Gastroesophageal sphincter (tissue), 4 donors: Measurements from ENCODE around the gene AP2A2. TPM values are rescaled to one million over a fixed set of nuclear protein-coding genes. Genes with fewer than 3 reads are reported as not detected.

Experiments
- ATAC-seq: fragments of 150-250 bp; one replicate; pipeline ENCODE4 v1.9.1; 2016; ENCODE audit warnings: mild to moderate bottlenecking, moderate library complexity
- H3K27ac ChIP-seq, 4 donors: fragments of 200-600 bp; sonication (generic) in 3 of 4; 1 replicate in 3 of 4; 2 replicates in 1 of 4; pipeline ENCODE4 v1.5.1; 2016 to 2019
- H3K27me3 ChIP-seq: fragments of 200-600 bp; sonication (generic); one replicate; pipeline ENCODE4 v1.5.1; 2019
- H3K36me3 ChIP-seq, 2 donors: fragments of 200-600 bp; sonication (generic); one replicate each; pipeline ENCODE4 v1.5.1; 2019; ENCODE audit warnings: control low read depth in 1 of 2
- H3K4me1 ChIP-seq, 3 donors: fragments of 200-600 bp; sonication (generic); 1 replicate in 2 of 3; 2 replicates in 1 of 3; pipeline ENCODE4 v1.5.1; 2016 to 2019; ENCODE audit warnings: control low read depth in 2 of 3
- H3K4me3 ChIP-seq, 2 donors: fragments of 200-600 bp; sonication (generic); one replicate each; pipeline ENCODE4 v1.5.1; 2019; ENCODE audit warnings: mild to moderate bottlenecking in 1 of 2, moderate library complexity in 1 of 2
- H3K9me3 ChIP-seq, 3 donors: fragments of 200-600 bp; sonication (generic); one replicate each; pipeline ENCODE4 v1.5.1; 2017 to 2019; ENCODE audit warnings: control low read depth in 2 of 3
- EP300 ChIP-seq: sonication (generic); formaldehyde crosslinking; IDR thresholded peaks from one replicate; pipeline ENCODE4 v1.6.1; 2017; ENCODE audit warnings: antibody characterized with exemption, mild to moderate bottlenecking
- POLR2A ChIP-seq, 2 donors: fragments of 450-650 bp; IDR thresholded peaks; one replicate each; pipeline ENCODE4 v1.6.1; 2017; ENCODE audit warnings: antibody characterized with exemption in 2 of 2, mild to moderate bottlenecking in 2 of 2, moderate library complexity in 1 of 2
- POLR2AphosphoS5 ChIP-seq: sonication (generic); formaldehyde crosslinking; IDR thresholded peaks from one replicate; pipeline ENCODE4 v1.6.1; 2017; ENCODE audit warnings: antibody characterized with exemption
- WGBS, 2 donors: methylation state at CpG; one replicate each; pipeline ENCODE4 v1.1.5; 2018; ENCODE audit warnings: low coverage in 1 of 2; 5-methylcytosine and 5-hydroxymethylcytosine counted together
- total RNA-seq, 4 donors: library from RNA; depleted of rRNA; stranded (reverse); fragments of >200 nt; gene quantifications; one replicate each; pipeline ENCODE4 v1.1.0, GENCODE V29; 2016
- TF ChIP-seq, protein P1 (sequence below), 4 experiments: fragments of 200-600 bp in 2 of 4; fragments of 450-650 bp in 2 of 4; sonication (generic) in 1 of 4; IDR thresholded peaks; one replicate each; pipeline ENCODE4 v1.5.1; 2017 to 2019; ENCODE audit warnings: antibody characterized with exemption in 4 of 4, mild to moderate bottlenecking in 2 of 4, moderate library complexity in 2 of 4

Gene AP2A2
- total RNA-seq, 4 donors from 2014 or later, result 47.9 to 88.5 (median 61.6) TPM

DNA sequence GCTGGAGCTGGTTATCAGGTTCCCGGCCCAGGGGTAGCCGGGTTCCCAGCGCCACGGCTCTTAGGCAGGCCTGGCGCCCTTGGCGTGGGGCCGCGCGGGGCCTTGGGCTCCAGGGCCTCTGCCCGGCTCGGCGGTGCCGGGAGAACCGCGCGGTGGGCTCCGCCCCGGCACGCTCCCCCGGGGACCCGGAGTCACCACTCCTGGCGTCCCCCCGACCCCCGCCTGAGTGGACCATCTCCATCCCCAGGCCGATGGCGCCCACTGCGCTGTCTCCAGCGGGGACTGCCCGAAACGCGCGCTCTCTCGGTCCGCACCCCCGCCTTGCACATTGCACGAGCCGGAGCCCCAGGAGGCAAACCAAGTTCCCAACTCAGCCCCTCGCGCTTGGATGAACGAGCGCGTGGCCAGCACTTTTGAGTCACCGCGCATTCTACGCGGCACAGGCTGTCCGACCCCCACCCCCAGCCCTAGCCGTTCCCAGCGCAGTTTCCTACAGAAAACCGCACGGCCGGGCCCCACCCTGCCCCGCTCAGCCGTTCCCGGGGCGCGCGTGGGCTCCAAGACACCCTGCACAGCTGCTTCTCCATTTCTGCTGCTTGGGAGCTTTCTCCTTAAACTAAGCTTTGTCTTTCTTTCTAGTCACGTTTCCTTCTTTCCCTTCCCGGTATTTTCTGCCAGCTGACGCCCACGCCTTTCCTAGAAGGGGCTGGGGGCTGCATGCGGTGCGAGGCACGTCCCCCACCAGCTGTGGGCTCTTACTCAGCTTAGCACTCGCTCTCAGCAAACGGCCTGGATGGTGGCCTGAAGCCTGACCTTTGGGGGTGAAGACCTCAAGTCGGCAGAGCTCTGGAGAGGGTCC lies 14.4 kb upstream of the AP2A2 start:
- Histone ChIP-seq H3K4me3 (peak overlapping the region; percentile 61 to 96), H3K27me3 (no peaks in the 10 kb centered on the region), H3K27ac (peak overlapping the region; percentile 44 to 95 (median 95)), H3K4me1 (peaks cover 0 to 33% (median 10%) of the 10 kb centered on the region in 3 donors), H3K9me3 (no peaks in the 10 kb centered on the region), H3K36me3 (peaks cover 0 to 25% of the 10 kb centered on the region in 2 donors)
- TF ChIP-seq EP300 (no peak), POLR2A (IDR thresholded peaks at IDR 0.05) (no peak)
- TF ChIP-seq, protein P1, sequence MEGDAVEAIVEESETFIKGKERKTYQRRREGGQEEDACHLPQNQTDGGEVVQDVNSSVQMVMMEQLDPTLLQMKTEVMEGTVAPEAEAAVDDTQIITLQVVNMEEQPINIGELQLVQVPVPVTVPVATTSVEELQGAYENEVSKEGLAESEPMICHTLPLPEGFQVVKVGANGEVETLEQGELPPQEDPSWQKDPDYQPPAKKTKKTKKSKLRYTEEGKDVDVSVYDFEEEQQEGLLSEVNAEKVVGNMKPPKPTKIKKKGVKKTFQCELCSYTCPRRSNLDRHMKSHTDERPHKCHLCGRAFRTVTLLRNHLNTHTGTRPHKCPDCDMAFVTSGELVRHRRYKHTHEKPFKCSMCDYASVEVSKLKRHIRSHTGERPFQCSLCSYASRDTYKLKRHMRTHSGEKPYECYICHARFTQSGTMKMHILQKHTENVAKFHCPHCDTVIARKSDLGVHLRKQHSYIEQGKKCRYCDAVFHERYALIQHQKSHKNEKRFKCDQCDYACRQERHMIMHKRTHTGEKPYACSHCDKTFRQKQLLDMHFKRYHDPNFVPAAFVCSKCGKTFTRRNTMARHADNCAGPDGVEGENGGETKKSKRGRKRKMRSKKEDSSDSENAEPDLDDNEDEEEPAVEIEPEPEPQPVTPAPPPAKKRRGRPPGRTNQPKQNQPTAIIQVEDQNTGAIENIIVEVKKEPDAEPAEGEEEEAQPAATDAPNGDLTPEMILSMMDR (IDR thresholded peaks at IDR 0.05), result peak in 2 of 4 experiments; percentile 5 to 8
- ATAC-seq, result peak; percentile 29
- WGBS, 2 donors, result 2 to 3% methylated on average over 6 to 27 of the region's 68 CpGs

DNA sequence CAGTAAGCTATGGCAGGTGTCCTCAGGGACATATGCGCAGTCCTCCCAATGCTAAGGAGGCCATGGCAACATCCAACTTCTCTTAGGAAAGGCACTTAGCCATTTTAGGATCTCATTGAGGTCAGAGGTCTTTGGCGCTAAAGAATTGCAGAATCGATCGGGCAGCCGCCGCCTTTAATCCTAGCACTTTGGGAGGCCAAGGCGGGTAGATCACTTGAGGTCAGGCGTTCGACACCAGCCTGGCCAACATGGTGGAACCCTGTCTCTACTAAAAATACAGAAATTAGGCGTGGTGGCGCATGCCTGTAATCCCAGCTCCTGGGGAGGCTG lies 13.8 kb upstream of the AP2A2 start:
- Histone ChIP-seq H3K36me3 (peaks cover 0 to 19% of the 10 kb centered on the region in 2 donors), H3K27me3 (no peaks in the 10 kb centered on the region), H3K27ac (peak overlapping the region in 3 of 4 donors; percentile 95), H3K9me3 (no peaks in the 10 kb centered on the region), H3K4me3 (peak overlapping the region in 1 of 2 donors; percentile 96), H3K4me1 (peaks cover 0 to 33% (median 10%) of the 10 kb centered on the region in 3 donors)
- 83 to 100% methylated on average over 1 to 2 of the region's 11 CpGs for WGBS, 2 donors
- TF ChIP-seq POLR2AphosphoS5 (no peak), EP300 (no peak), POLR2A (IDR thresholded peaks at IDR 0.05) (no peak)
- TF ChIP-seq, protein P1 (IDR thresholded peaks at IDR 0.05), result no peak
- no peak for ATAC-seq

DNA sequence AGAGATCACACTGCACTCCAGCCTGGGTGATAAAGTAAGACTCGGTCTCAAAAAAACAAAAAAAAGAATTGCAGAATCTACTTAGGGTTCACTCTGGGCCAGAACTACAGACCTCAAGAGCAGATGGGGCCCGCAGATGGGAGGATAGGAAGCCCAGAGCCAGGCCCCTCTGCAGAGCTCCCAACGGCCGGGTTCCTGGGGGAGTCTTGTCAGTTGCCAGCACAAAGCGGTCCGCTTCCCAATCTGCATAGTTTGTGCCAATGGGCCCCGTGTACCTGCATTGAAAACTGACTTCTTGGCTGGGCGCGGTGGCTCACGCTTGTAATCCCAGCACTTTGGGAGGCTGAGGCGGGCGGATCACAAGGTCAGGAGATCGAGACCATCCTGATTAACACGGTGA lies 13.4 kb upstream of the AP2A2 start:
- ATAC-seq, result no peak
- peak overlapping the region in 1 of 4 donors; percentile 95 for H3K27ac ChIP-seq
- TF ChIP-seq EP300 (no peak), POLR2AphosphoS5 (no peak), POLR2A (IDR thresholded peaks at IDR 0.05) (no peak)
- TF ChIP-seq, protein P1 (IDR thresholded peaks at IDR 0.05), result no peak
- H3K27me3 ChIP-seq, result no peaks in the 10 kb centered on the region
- H3K4me1 ChIP-seq, result peaks cover 0 to 33% (median 10%) of the 10 kb centered on the region in 3 donors
- WGBS, 2 donors, result 87% methylated on average over 7 of the region's 14 CpGs; no CpG with 5 or more reads in 1 of the 2 donors
- no peak overlapping the region for H3K4me3 ChIP-seq
- H3K9me3 ChIP-seq, result no peaks in the 10 kb centered on the region
- H3K36me3 ChIP-seq, result peaks cover 0 to 16% of the 10 kb centered on the region in 2 donors

DNA sequence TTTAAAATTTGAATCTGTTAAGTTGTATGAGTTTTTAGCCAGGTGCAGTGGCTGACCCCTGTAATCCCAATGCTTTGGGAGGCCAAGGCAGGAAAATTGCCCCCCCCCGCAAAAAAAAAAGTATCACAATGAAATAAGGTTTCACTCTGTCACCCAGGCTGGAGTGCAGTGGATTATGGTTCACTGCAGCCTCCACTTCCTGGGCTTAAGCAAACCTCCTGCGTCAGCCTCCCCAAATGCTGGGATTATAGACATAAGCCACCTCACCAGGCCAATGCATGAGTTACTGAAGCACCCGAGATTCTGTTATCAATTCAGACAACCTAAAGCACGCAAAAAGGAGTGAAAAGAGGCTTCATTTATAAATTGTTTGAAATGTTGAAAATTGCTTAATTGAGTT lies 12.6 kb upstream of the AP2A2 start:
- Histone ChIP-seq H3K4me1 (peaks cover 0 to 33% (median 10%) of the 10 kb centered on the region in 3 donors), H3K4me3 (peak overlapping the region in 1 of 2 donors; percentile 4), H3K27ac (no peak overlapping the region), H3K36me3 (peaks cover 0 to 8% of the 10 kb centered on the region in 2 donors), H3K27me3 (no peaks in the 10 kb centered on the region), H3K9me3 (no peaks in the 10 kb centered on the region)
- 92 to 94% methylated on average over 3 of the region's 4 CpGs for WGBS, 2 donors
- no peak for TF ChIP-seq POLR2AphosphoS5
- no peak for TF ChIP-seq POLR2A (IDR thresholded peaks at IDR 0.05)
- TF ChIP-seq EP300, result no peak
- TF ChIP-seq, protein P1 (IDR thresholded peaks at IDR 0.05), result no peak
- ATAC-seq, result no peak

DNA sequence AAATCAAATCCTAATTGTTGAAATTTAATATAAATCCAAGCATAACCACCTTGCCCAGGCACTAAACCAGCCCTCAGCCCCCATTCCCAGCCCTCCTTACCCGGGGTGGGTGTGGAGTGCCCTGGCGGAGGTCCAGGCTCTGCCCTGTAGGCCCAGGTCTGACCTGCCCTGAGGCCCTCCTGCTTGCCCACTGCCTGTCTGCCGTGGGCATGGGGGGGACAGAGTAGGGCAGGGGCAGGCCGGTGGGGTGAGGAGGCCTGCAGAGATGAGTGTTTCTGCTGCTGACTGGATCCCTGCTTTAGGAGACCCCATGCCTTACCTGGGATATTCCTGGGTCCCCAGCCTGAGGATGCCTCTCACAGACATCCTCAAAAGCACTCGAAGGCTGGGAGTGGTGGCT lies 11.5 kb upstream of the AP2A2 start:
- Histone ChIP-seq H3K4me3 (peak overlapping the region in 1 of 2 donors; percentile 17), H3K27ac (peak overlapping the region in 3 of 4 donors; percentile 2 to 71 (median 23))

More for the DNA sequence above, 11.5 kb upstream of the AP2A2 start:
- Histone ChIP-seq H3K27me3 (no peaks in the 10 kb centered on the region), H3K4me1 (peaks cover 0 to 27% (median 13%) of the 10 kb centered on the region in 3 donors), H3K9me3 (no peaks in the 10 kb centered on the region), H3K36me3 (no peaks in the 10 kb centered on the region)
- ATAC-seq, result no peak
- no peak for TF ChIP-seq POLR2AphosphoS5
- no peak for TF ChIP-seq POLR2A (IDR thresholded peaks at IDR 0.05)
- TF ChIP-seq, protein P1 (IDR thresholded peaks at IDR 0.05), result no peak
- no peak for TF ChIP-seq EP300
- 40 to 67% methylated on average over 1 of the region's 5 CpGs for WGBS, 2 donors
